ENCODE results near the gene COL13A1. TPM values are rescaled to one million over a fixed set of nuclear protein-coding genes. Genes with fewer than 3 reads are reported as not detected.

Gene COL13A1
- total RNA-seq, 1 experiment from 2014 or later, result 3.6 TPM

- H4K20me1 ChIP-seq (ENCODE audit: control insufficient read depth, insufficient read depth, insufficient read length), result no peaks in the 10 kb centered on the region
- H3K27ac ChIP-seq (ENCODE audit: insufficient read length, low read depth, low read length), result no peak overlapping the region
- no peak overlapping the region for H3K4me2 ChIP-seq (ENCODE audit: insufficient read depth, insufficient read length, low read length)
- H3K79me2 ChIP-seq (ENCODE audit: insufficient read depth, low read length), result no peaks in the 10 kb centered on the region
- Mint-ChIP-seq H3K4me1 (peaks cover 27 to 41% of the 10 kb centered on the region in 2 experiments), H3K4me3 (no peak overlapping the region), H3K36me3 (ENCODE audit: insufficient read depth in 1 of 3, low read depth in 3 of 3) (no peaks in the 10 kb centered on the region), H3K27ac (peak overlapping the region in 1 of 3 experiments; percentile 47; a peak in 2 of 7 replicates), H3K27me3 (ENCODE audit: low read depth) (peaks cover 43% of the 10 kb centered on the region), H3K9me3 (no peaks in the 10 kb centered on the region)
- no peak overlapping the region for H2BK5ac ChIP-seq (ENCODE audit: insufficient read length, low read length)
- no peak overlapping the region for H3K4ac ChIP-seq (ENCODE audit: low read depth, low read length)
- H2BK20ac ChIP-seq (ENCODE audit: low read depth, low read length, poor library complexity, severe bottlenecking), result no peak overlapping the region
- H2AFZ ChIP-seq (ENCODE audit: low read length), result no peak overlapping the region
- no peaks in the 10 kb centered on the region for H3K9me3 ChIP-seq (ENCODE audit: control insufficient read depth, low read depth, low read length)
- H3K27me3 ChIP-seq (ENCODE audit: insufficient read depth, low read length), result no peaks in the 10 kb centered on the region
- H3K14ac ChIP-seq (ENCODE audit: insufficient read depth, low read length), result no peak overlapping the region
- H2AK5ac ChIP-seq (ENCODE audit: insufficient read length, low read length), result no peak overlapping the region
- H3T11ph ChIP-seq (ENCODE audit: low read length), result no peak overlapping the region
- H3K79me1 ChIP-seq (ENCODE audit: insufficient read depth, low read depth, low read length, poor library complexity, severe bottlenecking), result no peaks in the 10 kb centered on the region
- no peak overlapping the region for H2BK12ac ChIP-seq (ENCODE audit: insufficient read length, low read depth, low read length)
- no peak overlapping the region for H3K23ac ChIP-seq (ENCODE audit: insufficient read length, low read depth, low read length)
- no peak overlapping the region for H3K56ac ChIP-seq (ENCODE audit: insufficient read length, low read depth, low read length)
- DNase-seq, result peak; percentile 15
- H2BK120ac ChIP-seq (ENCODE audit: low read depth, low read length, poor library complexity, severe bottlenecking), result no peak overlapping the region
- TF ChIP-seq, protein P1, sequence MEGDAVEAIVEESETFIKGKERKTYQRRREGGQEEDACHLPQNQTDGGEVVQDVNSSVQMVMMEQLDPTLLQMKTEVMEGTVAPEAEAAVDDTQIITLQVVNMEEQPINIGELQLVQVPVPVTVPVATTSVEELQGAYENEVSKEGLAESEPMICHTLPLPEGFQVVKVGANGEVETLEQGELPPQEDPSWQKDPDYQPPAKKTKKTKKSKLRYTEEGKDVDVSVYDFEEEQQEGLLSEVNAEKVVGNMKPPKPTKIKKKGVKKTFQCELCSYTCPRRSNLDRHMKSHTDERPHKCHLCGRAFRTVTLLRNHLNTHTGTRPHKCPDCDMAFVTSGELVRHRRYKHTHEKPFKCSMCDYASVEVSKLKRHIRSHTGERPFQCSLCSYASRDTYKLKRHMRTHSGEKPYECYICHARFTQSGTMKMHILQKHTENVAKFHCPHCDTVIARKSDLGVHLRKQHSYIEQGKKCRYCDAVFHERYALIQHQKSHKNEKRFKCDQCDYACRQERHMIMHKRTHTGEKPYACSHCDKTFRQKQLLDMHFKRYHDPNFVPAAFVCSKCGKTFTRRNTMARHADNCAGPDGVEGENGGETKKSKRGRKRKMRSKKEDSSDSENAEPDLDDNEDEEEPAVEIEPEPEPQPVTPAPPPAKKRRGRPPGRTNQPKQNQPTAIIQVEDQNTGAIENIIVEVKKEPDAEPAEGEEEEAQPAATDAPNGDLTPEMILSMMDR (conservative IDR thresholded peaks at IDR 0.05), result no peak
- WGBS (ENCODE audit: extremely low coverage, insufficient read length, low lambda C conversion rate), result no CpG with 5 or more reads among the region's 14 CpGs
- H3K4me1 ChIP-seq (ENCODE audit: insufficient read depth, low read length), result peaks cover 3% of the 10 kb centered on the region; the same call in 1 of the 2 replicates
- H4K5ac ChIP-seq (ENCODE audit: insufficient read length, low read depth, low read length), result no peak overlapping the region
- H3K9ac ChIP-seq (ENCODE audit: extremely low read depth, insufficient read length, low read length), result no peak overlapping the region
- H4K91ac ChIP-seq (ENCODE audit: insufficient read length, low read depth, low read length), result no peak overlapping the region
- H2BK15ac ChIP-seq (ENCODE audit: low read depth, low read length), result no peak overlapping the region
- no peak overlapping the region for H3K18ac ChIP-seq (ENCODE audit: insufficient read length, low read depth, low read length)
- no peak overlapping the region for H4K8ac ChIP-seq (replicated peaks; ENCODE audit: insufficient read length, low read depth, low read length)
- no peaks in the 10 kb centered on the region for H3K23me2 ChIP-seq (ENCODE audit: insufficient read length, low read depth, low read length, poor library complexity, severe bottlenecking)
Observed at GRCh38 chr10:69955897-69956740, 154.4 kb downstream of the COL13A1 start.

All from H9 (cell line).